Measurements from ENCODE around the gene GPHN. TPM values are rescaled to one million over a fixed set of nuclear protein-coding genes. Genes with fewer than 3 reads are reported as not detected.

The GPHN gene
- polyA plus RNA-seq, 1 donor (not counting 4 experiments of a cell fraction or from before 2014, with no cell fraction given): 17.6 TPM

DNA sequence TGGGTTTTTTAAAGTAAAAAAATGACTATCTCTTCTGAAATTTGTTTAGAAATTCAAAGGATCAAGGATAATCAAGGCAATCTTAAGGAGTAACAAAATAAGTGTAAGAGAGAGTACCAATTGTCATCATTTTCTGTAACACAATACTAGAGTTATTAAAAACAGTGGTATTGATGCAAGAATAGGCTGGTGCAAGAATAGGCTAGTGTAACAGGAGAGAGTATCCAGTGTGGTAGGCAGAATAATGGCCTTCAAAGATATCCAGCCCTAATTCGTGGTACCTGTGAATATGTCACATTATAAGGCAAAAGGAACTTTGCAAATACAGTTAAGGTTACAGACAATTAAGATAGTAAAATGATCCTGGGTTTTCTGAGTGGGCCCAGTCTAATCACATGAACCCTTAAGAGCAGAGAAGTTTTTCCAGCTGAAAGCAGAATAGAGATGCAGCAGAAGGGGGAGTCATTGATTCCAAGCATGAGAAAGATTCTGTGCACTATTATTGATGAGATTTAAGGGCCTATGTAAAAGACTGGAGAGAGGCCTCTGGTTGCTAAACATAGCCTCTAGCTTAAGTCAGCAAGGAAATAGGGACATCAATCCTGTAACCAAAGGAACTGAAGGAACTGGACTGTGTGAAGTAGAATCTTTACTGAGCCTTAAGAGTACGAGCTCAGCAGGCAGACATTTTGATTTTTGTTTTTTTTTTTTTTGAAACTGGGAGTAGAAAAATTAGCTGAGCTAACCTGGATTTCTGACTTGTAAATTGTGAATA is 134.1 kb downstream of the GPHN start:
- Histone ChIP-seq H3K4me1 (ENCODE audit: control insufficient read depth, extremely low read depth, insufficient read depth, low read length) (peaks cover 25% of the 10 kb centered on the region), H3K9me3 (ENCODE audit: control insufficient read depth, low read depth, low read length) (no peaks in the 10 kb centered on the region), H2AFZ (ENCODE audit: control insufficient read depth, low read length) (no peak overlapping the region), H3K27me3 (ENCODE audit: control insufficient read depth, extremely low read depth, insufficient read depth, low read length) (no peaks in the 10 kb centered on the region), H3K4me2 (ENCODE audit: control insufficient read depth, extremely low read depth, insufficient read depth, low read depth, low read length) (no peak overlapping the region), H3K36me3 (ENCODE audit: control insufficient read depth in 2 of 2, extremely low read depth in 1 of 2, insufficient read depth in 2 of 2, low read length in 2 of 2) (no peaks in the 10 kb centered on the region), H3K79me2 (ENCODE audit: control insufficient read depth, insufficient read depth, low read length) (peaks cover 22% of the 10 kb centered on the region), H3K9me1 (ENCODE audit: control insufficient read depth, extremely low read depth, insufficient read depth, low read length) (no peaks in the 10 kb centered on the region), H3K9ac (ENCODE audit: control insufficient read depth, extremely low read depth, insufficient read depth, low read length) (no peak overlapping the region), H3K4me3 (ENCODE audit: control insufficient read depth in 2 of 3, extremely low read depth in 1 of 3, insufficient read depth in 2 of 3, low read depth in 1 of 3, low read length in 3 of 3) (no peak overlapping the region), H4K20me1 (ENCODE audit: control insufficient read depth, extremely low read depth, insufficient read depth, low read length) (no peaks in the 10 kb centered on the region), H3K27ac (ENCODE audit: control insufficient read depth, insufficient read depth, low read length) (no peak overlapping the region)
- dilution Hi-C loops (cut with MboI; ENCODE audit: extremely low pct_ligation_motif_present, low sequenced_read_pairs): no loop called here
- TF ChIP-seq, protein P1, sequence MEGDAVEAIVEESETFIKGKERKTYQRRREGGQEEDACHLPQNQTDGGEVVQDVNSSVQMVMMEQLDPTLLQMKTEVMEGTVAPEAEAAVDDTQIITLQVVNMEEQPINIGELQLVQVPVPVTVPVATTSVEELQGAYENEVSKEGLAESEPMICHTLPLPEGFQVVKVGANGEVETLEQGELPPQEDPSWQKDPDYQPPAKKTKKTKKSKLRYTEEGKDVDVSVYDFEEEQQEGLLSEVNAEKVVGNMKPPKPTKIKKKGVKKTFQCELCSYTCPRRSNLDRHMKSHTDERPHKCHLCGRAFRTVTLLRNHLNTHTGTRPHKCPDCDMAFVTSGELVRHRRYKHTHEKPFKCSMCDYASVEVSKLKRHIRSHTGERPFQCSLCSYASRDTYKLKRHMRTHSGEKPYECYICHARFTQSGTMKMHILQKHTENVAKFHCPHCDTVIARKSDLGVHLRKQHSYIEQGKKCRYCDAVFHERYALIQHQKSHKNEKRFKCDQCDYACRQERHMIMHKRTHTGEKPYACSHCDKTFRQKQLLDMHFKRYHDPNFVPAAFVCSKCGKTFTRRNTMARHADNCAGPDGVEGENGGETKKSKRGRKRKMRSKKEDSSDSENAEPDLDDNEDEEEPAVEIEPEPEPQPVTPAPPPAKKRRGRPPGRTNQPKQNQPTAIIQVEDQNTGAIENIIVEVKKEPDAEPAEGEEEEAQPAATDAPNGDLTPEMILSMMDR (optimal IDR thresholded peaks at IDR 0.05 in 1 of 3, IDR thresholded peaks at IDR 0.05 in 1 of 3, conservative IDR thresholded peaks at IDR 0.05 in 1 of 3; ENCODE audit: extremely low read depth in 1 of 3, insufficient read depth in 2 of 3, low read length in 3 of 3): no peak
- no peak for TF ChIP-seq EZH2 (IDR thresholded peaks at IDR 0.05; ENCODE audit: low read length)
- FAIRE-seq (peak; percentile 74), DNase-seq (ENCODE audit: low read depth, low spot score) (no peak)

DNA sequence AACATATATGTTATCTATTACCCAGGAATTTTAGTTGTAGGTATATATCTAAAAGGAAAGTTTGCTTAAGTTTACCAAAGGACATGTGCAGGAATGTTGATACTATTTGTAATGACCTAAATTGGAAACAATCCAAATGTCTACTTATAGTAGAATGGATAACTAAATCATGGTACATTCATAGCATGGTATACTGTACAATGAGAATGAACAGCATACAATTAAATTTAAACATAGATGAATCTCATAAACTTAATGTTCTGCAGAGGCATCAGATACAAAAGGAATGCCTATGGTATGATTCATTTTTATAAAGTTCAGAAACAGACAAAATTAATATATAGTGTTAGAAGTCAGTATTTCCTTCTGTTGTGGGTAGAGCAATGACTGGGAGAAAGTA is 135.4 kb downstream of the GPHN start:
- no peaks in the 10 kb centered on the region for H3K27me3 ChIP-seq (ENCODE audit: control insufficient read depth, extremely low read depth, insufficient read depth, low read length)
- H3K9me1 ChIP-seq (ENCODE audit: control insufficient read depth, extremely low read depth, insufficient read depth, low read length): no peaks in the 10 kb centered on the region
- no peak overlapping the region for H2AFZ ChIP-seq (ENCODE audit: control insufficient read depth, low read length)
- H3K9me3 ChIP-seq (ENCODE audit: control insufficient read depth, low read depth, low read length): no peaks in the 10 kb centered on the region
- no peak overlapping the region for H3K9ac ChIP-seq (ENCODE audit: control insufficient read depth, extremely low read depth, insufficient read depth, low read length)
- H3K27ac ChIP-seq (ENCODE audit: control insufficient read depth, insufficient read depth, low read length): no peak overlapping the region
- TF ChIP-seq, protein P1 (optimal IDR thresholded peaks at IDR 0.05 in 1 of 3, IDR thresholded peaks at IDR 0.05 in 1 of 3, conservative IDR thresholded peaks at IDR 0.05 in 1 of 3; ENCODE audit: extremely low read depth in 1 of 3, insufficient read depth in 2 of 3, low read length in 3 of 3): no peak
- TF ChIP-seq EZH2 (IDR thresholded peaks at IDR 0.05; ENCODE audit: low read length): no peak
- dilution Hi-C loops (cut with MboI; ENCODE audit: extremely low pct_ligation_motif_present, low sequenced_read_pairs): no loop called here
- DNase-seq (ENCODE audit: low read depth, low spot score): no peak
- peaks cover 19% of the 10 kb centered on the region for H3K79me2 ChIP-seq (ENCODE audit: control insufficient read depth, insufficient read depth, low read length)
- no peak overlapping the region for H3K4me2 ChIP-seq (ENCODE audit: control insufficient read depth, extremely low read depth, insufficient read depth, low read depth, low read length)
- H3K4me1 ChIP-seq (ENCODE audit: control insufficient read depth, extremely low read depth, insufficient read depth, low read length): peaks cover 21% of the 10 kb centered on the region
- no peaks in the 10 kb centered on the region for H4K20me1 ChIP-seq (ENCODE audit: control insufficient read depth, extremely low read depth, insufficient read depth, low read length)
- no peak overlapping the region for H3K4me3 ChIP-seq (ENCODE audit: control insufficient read depth in 2 of 3, extremely low read depth in 1 of 3, insufficient read depth in 2 of 3, low read depth in 1 of 3, low read length in 3 of 3)
- FAIRE-seq: peak; percentile 29
- no peaks in the 10 kb centered on the region for H3K36me3 ChIP-seq (ENCODE audit: control insufficient read depth in 2 of 2, extremely low read depth in 1 of 2, insufficient read depth in 2 of 2, low read length in 2 of 2)
